Mammary epithelial cell (primary cell): Measurements from ENCODE around the gene ARHGAP26.

Experiments
- EZH2 ChIP-seq: IDR thresholded peaks from 2 replicates; pipeline ENCODE4 v1.6.1; 2012; ENCODE audit warnings: low read length, inconsistent platforms, borderline replicate concordance
- TF ChIP-seq, protein P1 (sequence below), 2 donors: IDR thresholded peaks in 1 of 2; conservative IDR thresholded peaks in 1 of 2; 2 replicates each; pipeline ENCODE4 v1.5.1; 2011 to 2012; ENCODE audit warnings: inconsistent platforms in 2 of 2, low read length in 2 of 2, mild to moderate bottlenecking in 2 of 2, control low read depth in 1 of 2, low read depth in 1 of 2; ENCODE audit not compliant: insufficient read depth in 1 of 2; ENCODE audit errors: extremely low read depth in 1 of 2

GRCh38 chr5:142813220-142813619 is 43.0 kb downstream of the ARHGAP26 start:
- TF ChIP-seq, protein P1, sequence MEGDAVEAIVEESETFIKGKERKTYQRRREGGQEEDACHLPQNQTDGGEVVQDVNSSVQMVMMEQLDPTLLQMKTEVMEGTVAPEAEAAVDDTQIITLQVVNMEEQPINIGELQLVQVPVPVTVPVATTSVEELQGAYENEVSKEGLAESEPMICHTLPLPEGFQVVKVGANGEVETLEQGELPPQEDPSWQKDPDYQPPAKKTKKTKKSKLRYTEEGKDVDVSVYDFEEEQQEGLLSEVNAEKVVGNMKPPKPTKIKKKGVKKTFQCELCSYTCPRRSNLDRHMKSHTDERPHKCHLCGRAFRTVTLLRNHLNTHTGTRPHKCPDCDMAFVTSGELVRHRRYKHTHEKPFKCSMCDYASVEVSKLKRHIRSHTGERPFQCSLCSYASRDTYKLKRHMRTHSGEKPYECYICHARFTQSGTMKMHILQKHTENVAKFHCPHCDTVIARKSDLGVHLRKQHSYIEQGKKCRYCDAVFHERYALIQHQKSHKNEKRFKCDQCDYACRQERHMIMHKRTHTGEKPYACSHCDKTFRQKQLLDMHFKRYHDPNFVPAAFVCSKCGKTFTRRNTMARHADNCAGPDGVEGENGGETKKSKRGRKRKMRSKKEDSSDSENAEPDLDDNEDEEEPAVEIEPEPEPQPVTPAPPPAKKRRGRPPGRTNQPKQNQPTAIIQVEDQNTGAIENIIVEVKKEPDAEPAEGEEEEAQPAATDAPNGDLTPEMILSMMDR (conservative IDR thresholded peaks at IDR 0.05 in 1 of 2, IDR thresholded peaks at IDR 0.05 in 1 of 2; ENCODE audit: extremely low read depth in 1 of 2, insufficient read depth in 1 of 2, low read depth in 1 of 2, low read length in 2 of 2) = no peak
- no peak for TF ChIP-seq EZH2
